GM10248 (cell line): ENCODE results near the gene SFMBT2.
"Not testable (repeated sequence)": the region's sequence is repeated elsewhere in the genome, so short reads cannot be mapped to it uniquely, and the experiment has no call there.

Experiments
- CTCF ChIA-PET: fragments of 300-600 bp; sonication (Branson Sonifier 250); formaldehyde crosslinking; extraction: SDS; loops from one replicate; lab custom pipeline; 2021; ENCODE audit warnings: antibody characterized with exemption; lab: Yijun Ruan, JAX
- POLR2A ChIA-PET: fragments of 350-650 bp; sonication (Branson Sonifier 250); formaldehyde crosslinking; extraction: SDS; loops from one replicate; lab custom pipeline; 2020; ENCODE audit warnings: antibody characterized with exemption; lab: Yijun Ruan, JAX
- DNase-seq: peaks from one replicate; pipeline ENCODE4 v3.0.0; 2012; ENCODE audit errors: extremely low spot score
- TF ChIP-seq, protein P1 (sequence below): IDR thresholded peaks from 2 replicates; pipeline ENCODE4 v1.5.1; 2012; ENCODE audit warnings: mild to moderate bottlenecking, low read depth; ENCODE audit errors: extremely low read depth, missing control alignments, control extremely low read depth

Gene SFMBT2

DNA sequence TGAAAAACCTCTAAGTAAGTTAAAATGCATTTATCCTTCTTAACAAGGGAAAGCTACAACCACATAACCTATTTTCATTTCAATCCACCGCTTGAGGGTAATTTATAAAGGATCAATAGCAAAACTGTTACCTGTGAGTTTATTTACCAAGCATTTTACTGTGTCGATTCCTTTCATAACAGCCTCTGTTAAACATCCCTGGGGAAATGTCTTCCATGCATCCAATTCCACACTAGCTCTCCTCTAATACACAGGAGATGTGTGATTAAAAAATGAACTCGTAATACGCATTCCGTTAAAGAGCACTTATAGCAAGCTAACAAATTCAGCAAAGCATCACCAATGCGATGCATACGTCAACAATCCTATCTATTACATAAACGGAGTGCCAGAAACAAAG is 185.7 kb downstream of the SFMBT2 start:
- POLR2A ChIA-PET, result no interaction called here
- CTCF ChIA-PET, result interaction anchor here (1.0 to 1.6 kb wide), 3 partner anchors 19 to 148 kb away, joined by 3 read pairs; no protein-coding TSS in a partner anchor

DNA sequence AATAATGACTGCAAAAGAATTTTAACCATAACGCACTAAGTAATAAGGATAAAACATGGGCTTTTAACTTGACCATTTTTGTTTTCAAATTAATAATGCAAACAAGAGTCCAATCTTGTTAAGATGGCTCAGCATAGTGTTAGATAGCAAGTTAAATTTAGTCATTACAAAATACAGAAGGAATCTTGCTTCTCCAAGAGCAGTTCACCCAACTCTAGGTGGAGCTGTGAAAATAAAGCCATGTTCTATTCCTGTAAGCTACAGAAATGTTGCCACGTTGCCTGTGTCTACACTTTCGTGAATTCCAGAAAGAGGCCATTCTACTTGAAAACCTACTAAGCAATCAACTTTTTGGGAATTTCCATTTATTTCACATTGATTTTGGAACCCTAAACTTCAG is 191.9 kb downstream of the SFMBT2 start:
- DNase-seq, result no peak
- TF ChIP-seq, protein P1, sequence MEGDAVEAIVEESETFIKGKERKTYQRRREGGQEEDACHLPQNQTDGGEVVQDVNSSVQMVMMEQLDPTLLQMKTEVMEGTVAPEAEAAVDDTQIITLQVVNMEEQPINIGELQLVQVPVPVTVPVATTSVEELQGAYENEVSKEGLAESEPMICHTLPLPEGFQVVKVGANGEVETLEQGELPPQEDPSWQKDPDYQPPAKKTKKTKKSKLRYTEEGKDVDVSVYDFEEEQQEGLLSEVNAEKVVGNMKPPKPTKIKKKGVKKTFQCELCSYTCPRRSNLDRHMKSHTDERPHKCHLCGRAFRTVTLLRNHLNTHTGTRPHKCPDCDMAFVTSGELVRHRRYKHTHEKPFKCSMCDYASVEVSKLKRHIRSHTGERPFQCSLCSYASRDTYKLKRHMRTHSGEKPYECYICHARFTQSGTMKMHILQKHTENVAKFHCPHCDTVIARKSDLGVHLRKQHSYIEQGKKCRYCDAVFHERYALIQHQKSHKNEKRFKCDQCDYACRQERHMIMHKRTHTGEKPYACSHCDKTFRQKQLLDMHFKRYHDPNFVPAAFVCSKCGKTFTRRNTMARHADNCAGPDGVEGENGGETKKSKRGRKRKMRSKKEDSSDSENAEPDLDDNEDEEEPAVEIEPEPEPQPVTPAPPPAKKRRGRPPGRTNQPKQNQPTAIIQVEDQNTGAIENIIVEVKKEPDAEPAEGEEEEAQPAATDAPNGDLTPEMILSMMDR, result peak; percentile 2
- ChIA-PET POLR2A (no interaction called here), CTCF (interaction anchor here (1.7 kb wide), 1 partner anchor 12 kb away, joined by 6 read pairs; no protein-coding TSS in a partner anchor)

More for the DNA sequence above, 185.7 kb downstream of the SFMBT2 start:
- TF ChIP-seq, protein P1, result no peak
- no peak for DNase-seq

DNA sequence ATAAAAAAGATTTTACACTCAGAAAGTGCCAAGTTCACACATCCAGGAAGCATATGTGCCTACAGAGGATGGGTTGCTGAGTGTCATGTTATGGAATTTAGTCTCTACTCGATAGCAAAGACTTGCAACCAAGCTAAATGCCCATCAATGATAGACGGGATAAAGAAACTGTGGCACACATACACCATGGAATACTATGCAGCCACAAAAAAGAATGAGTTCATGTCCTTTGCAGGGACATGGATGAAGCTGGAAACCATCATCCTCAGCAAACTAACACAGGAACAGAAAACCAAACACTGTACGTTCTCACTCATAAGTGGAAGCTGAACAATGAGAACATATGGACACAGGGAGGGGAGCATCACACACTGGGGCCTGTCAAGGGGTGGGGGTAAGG is 198.1 kb downstream of the SFMBT2 start:
- DNase-seq, POLR2A ChIA-PET, CTCF ChIA-PET: not testable (repeated sequence)

DNA sequence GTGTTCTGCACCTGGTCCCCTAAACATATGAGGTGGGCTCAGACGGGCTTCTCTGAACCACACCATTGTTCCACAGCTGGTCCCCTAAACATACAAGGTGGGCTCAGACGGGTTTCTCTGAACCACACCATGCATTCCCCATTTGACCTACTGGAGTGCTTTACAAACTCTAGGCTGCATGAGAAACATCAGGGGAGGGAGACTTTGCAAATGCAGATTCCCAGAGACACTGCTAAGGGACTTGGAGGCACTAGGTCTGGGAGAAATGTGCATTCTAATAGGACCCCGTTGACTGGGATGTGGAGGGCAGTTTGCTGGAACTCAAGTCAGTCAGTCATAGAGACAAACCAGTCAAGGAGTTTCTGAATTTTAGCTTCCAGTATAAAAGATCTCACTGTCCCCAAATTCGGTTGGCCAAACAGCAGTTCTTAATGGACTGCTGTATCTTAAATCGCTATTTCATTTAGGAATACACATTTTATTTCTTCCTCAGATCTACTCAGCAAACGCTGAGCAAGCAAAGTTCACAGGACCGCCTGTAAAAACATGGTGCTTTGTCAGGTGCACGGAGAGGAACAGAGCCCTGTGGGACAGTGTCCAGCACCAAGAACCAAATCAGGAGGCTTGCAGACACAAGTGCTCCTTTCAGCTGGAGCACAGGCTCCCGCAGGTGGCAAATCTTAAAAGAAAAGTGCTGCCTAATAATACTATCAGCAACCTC is 198.8 kb downstream of the SFMBT2 start:
- no peak for DNase-seq
- TF ChIP-seq, protein P1, result no peak
- ChIA-PET CTCF (no interaction called here), POLR2A (no interaction called here)

DNA sequence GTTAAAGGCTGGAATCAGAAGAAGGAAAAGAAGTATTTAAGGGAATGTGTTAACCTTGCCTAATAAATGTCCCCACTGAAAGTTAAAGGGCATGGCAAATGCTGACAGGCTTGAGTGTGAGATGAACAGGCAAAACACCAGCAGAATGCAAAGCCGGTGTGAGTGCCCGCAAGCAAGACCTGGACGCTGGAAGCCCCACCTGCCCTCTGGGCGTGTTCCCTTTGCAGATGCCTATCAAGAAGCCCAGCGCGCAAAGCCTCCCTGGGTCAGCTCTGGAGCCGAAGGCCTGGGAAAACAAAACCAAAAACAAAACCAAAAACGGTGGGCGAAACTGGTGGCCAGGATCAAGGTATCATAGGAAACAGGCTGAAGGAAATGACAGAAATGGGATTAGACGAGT is 200.3 kb downstream of the SFMBT2 start:
- TF ChIP-seq, protein P1, result no peak
- POLR2A ChIA-PET, result no interaction called here
- CTCF ChIA-PET, result interaction anchor here (1.5 kb wide), 1 partner anchor 11 kb away, joined by 3 read pairs; no protein-coding TSS in a partner anchor
- no peak for DNase-seq

DNA sequence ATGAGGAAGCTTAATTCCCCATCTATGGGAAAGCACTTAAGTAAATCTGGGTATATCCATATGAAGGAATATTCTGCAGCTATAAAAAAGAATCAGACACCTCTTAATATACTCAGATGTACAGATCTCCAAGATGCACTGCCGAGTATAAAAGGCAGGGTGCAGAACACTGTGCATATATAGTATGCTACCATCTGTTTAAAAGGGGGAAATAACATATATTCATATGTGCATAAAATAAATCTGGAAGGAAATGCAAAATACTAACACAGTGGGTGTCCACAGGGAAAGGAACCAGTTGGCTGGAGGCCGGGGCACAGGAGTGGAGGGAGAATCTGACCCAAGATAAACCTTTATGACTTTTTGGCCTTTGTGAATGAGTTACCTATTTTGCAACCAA is 201.4 kb downstream of the SFMBT2 start:
- DNase-seq, result no peak
- ChIA-PET POLR2A (no interaction called here), CTCF (interaction anchor here (1.5 kb wide), 1 partner anchor 12 kb away, joined by 3 read pairs; no protein-coding TSS in a partner anchor)
- TF ChIP-seq, protein P1, result no peak
